ENCODE results near the gene PAM.

PAM gene

GRCh38 chr5:102991802-102992201 is 236.7 kb downstream of the PAM start:
- no peak for ATAC-seq
- TF ChIP-seq TOX (CRISPR knock-in tag; IDR thresholded peaks at IDR 0.05; ENCODE audit: borderline replicate concordance): no peak
- TF ChIP-seq ZC3H10 (CRISPR knock-in tag; IDR thresholded peaks at IDR 0.05): no peak
- TF ChIP-seq ZNF8 (CRISPR knock-in tag; IDR thresholded peaks at IDR 0.05): no peak
- no peak for TF ChIP-seq OSR1 (CRISPR knock-in tag; IDR thresholded peaks at IDR 0.05)
- no peak for TF ChIP-seq TCF4 (CRISPR knock-in tag; IDR thresholded peaks at IDR 0.05; ENCODE audit: borderline replicate concordance)
- no peak for TF ChIP-seq ARNTL (CRISPR knock-in tag; IDR thresholded peaks at IDR 0.05; ENCODE audit: borderline replicate concordance, low read depth)
- TF ChIP-seq TSHZ2 (CRISPR knock-in tag; IDR thresholded peaks at IDR 0.05): no peak
- TF ChIP-seq SNAI2 (CRISPR knock-in tag; IDR thresholded peaks at IDR 0.05): no peak
- no peak for TF ChIP-seq ZNF565 (CRISPR knock-in tag; conservative IDR thresholded peaks at IDR 0.05; ENCODE audit: low read depth)
- TF ChIP-seq ZFP30 (CRISPR knock-in tag; IDR thresholded peaks at IDR 0.05): no peak
- TF ChIP-seq ESRRG (CRISPR knock-in tag; IDR thresholded peaks at IDR 0.05): no peak
- no peak for TF ChIP-seq GLIS3 (CRISPR knock-in tag; IDR thresholded peaks at IDR 0.05)
- TF ChIP-seq, protein P1, sequence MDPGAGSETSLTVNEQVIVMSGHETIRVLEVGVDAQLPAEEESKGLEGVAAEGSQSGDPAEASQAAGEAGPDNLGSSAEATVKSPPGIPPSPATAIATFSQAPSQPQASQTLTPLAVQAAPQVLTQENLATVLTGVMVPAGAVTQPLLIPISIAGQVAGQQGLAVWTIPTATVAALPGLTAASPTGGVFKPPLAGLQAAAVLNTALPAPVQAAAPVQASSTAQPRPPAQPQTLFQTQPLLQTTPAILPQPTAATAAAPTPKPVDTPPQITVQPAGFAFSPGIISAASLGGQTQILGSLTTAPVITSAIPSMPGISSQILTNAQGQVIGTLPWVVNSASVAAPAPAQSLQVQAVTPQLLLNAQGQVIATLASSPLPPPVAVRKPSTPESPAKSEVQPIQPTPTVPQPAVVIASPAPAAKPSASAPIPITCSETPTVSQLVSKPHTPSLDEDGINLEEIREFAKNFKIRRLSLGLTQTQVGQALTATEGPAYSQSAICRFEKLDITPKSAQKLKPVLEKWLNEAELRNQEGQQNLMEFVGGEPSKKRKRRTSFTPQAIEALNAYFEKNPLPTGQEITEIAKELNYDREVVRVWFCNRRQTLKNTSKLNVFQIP (CRISPR knock-in tag; IDR thresholded peaks at IDR 0.05; ENCODE audit: borderline replicate concordance, low read depth): no peak
- no peak for TF ChIP-seq CSDC2 (CRISPR knock-in tag; IDR thresholded peaks at IDR 0.05)
- TF ChIP-seq, protein P2, sequence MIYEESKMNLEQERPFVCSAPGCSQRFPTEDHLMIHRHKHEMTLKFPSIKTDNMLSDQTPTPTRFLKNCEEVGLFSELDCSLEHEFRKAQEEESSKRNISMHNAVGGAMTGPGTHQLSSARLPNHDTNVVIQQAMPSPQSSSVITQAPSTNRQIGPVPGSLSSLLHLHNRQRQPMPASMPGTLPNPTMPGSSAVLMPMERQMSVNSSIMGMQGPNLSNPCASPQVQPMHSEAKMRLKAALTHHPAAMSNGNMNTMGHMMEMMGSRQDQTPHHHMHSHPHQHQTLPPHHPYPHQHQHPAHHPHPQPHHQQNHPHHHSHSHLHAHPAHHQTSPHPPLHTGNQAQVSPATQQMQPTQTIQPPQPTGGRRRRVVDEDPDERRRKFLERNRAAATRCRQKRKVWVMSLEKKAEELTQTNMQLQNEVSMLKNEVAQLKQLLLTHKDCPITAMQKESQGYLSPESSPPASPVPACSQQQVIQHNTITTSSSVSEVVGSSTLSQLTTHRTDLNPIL (CRISPR knock-in tag; IDR thresholded peaks at IDR 0.05; ENCODE audit: low read depth): no peak
- TF ChIP-seq, protein P3, sequence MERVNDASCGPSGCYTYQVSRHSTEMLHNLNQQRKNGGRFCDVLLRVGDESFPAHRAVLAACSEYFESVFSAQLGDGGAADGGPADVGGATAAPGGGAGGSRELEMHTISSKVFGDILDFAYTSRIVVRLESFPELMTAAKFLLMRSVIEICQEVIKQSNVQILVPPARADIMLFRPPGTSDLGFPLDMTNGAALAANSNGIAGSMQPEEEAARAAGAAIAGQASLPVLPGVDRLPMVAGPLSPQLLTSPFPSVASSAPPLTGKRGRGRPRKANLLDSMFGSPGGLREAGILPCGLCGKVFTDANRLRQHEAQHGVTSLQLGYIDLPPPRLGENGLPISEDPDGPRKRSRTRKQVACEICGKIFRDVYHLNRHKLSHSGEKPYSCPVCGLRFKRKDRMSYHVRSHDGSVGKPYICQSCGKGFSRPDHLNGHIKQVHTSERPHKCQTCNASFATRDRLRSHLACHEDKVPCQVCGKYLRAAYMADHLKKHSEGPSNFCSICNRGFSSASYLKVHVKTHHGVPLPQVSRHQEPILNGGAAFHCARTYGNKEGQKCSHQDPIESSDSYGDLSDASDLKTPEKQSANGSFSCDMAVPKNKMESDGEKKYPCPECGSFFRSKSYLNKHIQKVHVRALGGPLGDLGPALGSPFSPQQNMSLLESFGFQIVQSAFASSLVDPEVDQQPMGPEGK (CRISPR knock-in tag; IDR thresholded peaks at IDR 0.05; ENCODE audit: borderline replicate concordance): no peak
- TF ChIP-seq ZNF70 (CRISPR knock-in tag; IDR thresholded peaks at IDR 0.05): no peak
- TF ChIP-seq PPARA (CRISPR knock-in tag; IDR thresholded peaks at IDR 0.05; ENCODE audit: borderline replicate concordance): no peak

DNA sequence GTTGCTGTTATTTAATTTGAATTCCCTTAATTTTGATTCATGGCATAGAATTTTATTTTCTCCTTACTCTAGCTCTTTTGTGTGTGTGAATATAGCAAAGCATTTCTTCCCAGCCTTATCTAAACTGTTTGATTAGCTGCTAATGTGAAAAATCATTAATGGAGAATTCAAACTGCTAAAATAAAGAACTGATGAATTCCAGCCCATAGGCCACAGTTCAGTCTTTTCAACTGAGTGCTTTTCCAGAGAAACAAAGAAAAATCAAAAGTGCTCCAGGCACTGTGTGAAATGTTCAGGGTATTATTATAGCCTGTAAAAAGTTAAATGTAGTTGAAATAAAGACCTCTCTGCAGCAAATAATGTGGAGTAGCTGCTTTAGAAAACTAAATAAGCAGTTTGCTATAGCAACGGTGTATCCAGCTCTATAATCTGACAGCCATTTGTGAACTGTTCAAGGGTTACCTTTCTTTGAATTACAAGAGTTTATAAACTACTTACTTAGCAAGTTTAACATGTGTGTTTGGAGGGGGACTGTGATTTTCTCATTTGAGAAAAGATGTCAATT is 241.0 kb downstream of the PAM start:
- TF ChIP-seq RARB (CRISPR knock-in tag; IDR thresholded peaks at IDR 0.05) (no peak), ZC3H10 (CRISPR knock-in tag; IDR thresholded peaks at IDR 0.05) (no peak), CSDC2 (CRISPR knock-in tag; IDR thresholded peaks at IDR 0.05) (no peak)
- no peak for ATAC-seq

DNA sequence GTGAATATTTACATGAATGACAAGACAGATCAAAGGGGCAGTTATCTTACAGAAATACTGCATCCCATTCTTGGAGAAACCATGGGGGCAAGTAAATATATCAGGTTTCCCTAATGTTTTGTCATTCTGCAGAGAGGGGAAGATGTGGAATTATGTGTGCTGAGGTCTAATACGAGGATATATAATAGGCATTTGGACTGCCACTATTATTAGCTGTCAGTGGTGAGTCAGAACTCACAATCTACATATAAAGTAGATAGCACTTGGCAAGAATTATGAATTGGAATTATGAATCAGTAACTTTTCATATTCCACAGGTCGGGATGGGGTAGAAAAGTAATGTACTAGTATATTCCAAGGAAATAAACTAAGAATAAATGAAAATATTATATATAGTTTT is 243.1 kb downstream of the PAM start:
- no peak for TF ChIP-seq ZFP30 (CRISPR knock-in tag; IDR thresholded peaks at IDR 0.05)
- TF ChIP-seq, protein P3 (CRISPR knock-in tag; IDR thresholded peaks at IDR 0.05; ENCODE audit: borderline replicate concordance): no peak
- no peak for TF ChIP-seq TOX (CRISPR knock-in tag; IDR thresholded peaks at IDR 0.05; ENCODE audit: borderline replicate concordance)
- TF ChIP-seq TCF4 (CRISPR knock-in tag; IDR thresholded peaks at IDR 0.05; ENCODE audit: borderline replicate concordance): no peak
- no peak for TF ChIP-seq ESRRG (CRISPR knock-in tag; IDR thresholded peaks at IDR 0.05)
- no peak for ATAC-seq

Measured in SK-N-SH treated with all-trans-retinoic acid at 6 μM for 48 hours (cell line).